HepG2 (cell line): ENCODE data around the gene CDKN2AIP. TPM values are rescaled to one million over a fixed set of nuclear protein-coding genes. Genes with fewer than 3 reads are reported as not detected.
A peak's percentile ranks its signal among the peaks of the same experiment; 100 is the strongest.

Experiments
- FIP1L1 ChIP-seq: fragments of 200-400 bp; formaldehyde crosslinking; IDR thresholded peaks from 2 replicates; pipeline ENCODE4 v1.6.1; 2018; ENCODE audit warnings: low read depth, mild to moderate bottlenecking, low read length, moderate library complexity, borderline replicate concordance; ENCODE audit not compliant: insufficient read depth
- HNF4A ChIP-seq: sonication (generic); formaldehyde crosslinking; IDR thresholded peaks from 2 replicates; pipeline ENCODE4 v1.4.0; 2020; ENCODE audit warnings: missing genetic modification reagents
- KDM1A ChIP-seq: IDR thresholded peaks from 2 replicates; pipeline ENCODE4 v1.6.1; 2016; ENCODE audit warnings: missing compliant biosample characterization
- MIER2 ChIP-seq: IDR thresholded peaks from 2 replicates; pipeline ENCODE4 v1.6.1; 2016; ENCODE audit warnings: missing biosample characterization, missing genetic modification reagents
- SMYD3 ChIP-seq: sonication (generic); formaldehyde crosslinking; IDR thresholded peaks from 2 replicates; pipeline ENCODE4 v1.8.1; 2023; ENCODE audit warnings: mild to moderate bottlenecking, missing genetic modification reagents
- TBX2 ChIP-seq: sonication (generic); formaldehyde crosslinking; IDR thresholded peaks from 2 replicates; pipeline ENCODE4 v1.5.0; 2020; ENCODE audit warnings: missing genetic modification reagents, mild to moderate bottlenecking, borderline replicate concordance
- ZKSCAN1 ChIP-seq: fragments of 150-350 bp; IDR thresholded peaks from 2 replicates; pipeline ENCODE4 v1.6.1; 2014; ENCODE audit warnings: low read length
- ZNF17 ChIP-seq: sonication (generic); formaldehyde crosslinking; IDR thresholded peaks from 2 replicates; pipeline ENCODE4 v1.5.0; 2020; ENCODE audit warnings: mild to moderate bottlenecking, missing genetic modification reagents
- ZNF44 ChIP-seq: sonication (generic); formaldehyde crosslinking; IDR thresholded peaks from 2 replicates; pipeline ENCODE4 v1.5.1; 2020; ENCODE audit warnings: mild to moderate bottlenecking, missing genetic modification reagents
- ZSCAN20 ChIP-seq: sonication (generic); formaldehyde crosslinking; IDR thresholded peaks from 2 replicates; pipeline ENCODE4 v1.4.0; 2020; ENCODE audit warnings: missing genetic modification reagents, mild to moderate bottlenecking, borderline replicate concordance
- polyA plus RNA-seq, 8 experiments: library from polyadenylated mRNA; depleted of rRNA in 3 of 8; stranded (reverse) in 7 of 8; unstranded in 1 of 8; fragments of >200 nt; fragmentation: Illumina TruSeq in 4 of 8; extraction: Trizol in 4 of 8; gene quantifications; 2 replicates each; pipeline versions ENCODE4 v1.2.1 to v1.2.3, GENCODE V29; 2011 to 2016; ENCODE audit warnings: low read depth in 4 of 8, missing spikeins in 1 of 8, mixed read lengths in 1 of 8; ENCODE audit not compliant: insufficient read depth in 1 of 8
- total RNA-seq, 5 experiments: library from RNA; depleted of rRNA; stranded (reverse); fragments of >200 nt; fragmentation: Illumina TruSeq; extraction: Trizol; gene quantifications; 2 replicates each; pipeline ENCODE4 v1.2.3, GENCODE V29; 2016; ENCODE audit warnings: low read depth in 1 of 5
- TF ChIP-seq, protein P1 (sequence below): sonication (generic); formaldehyde crosslinking; IDR thresholded peaks from 2 replicates; pipeline ENCODE4 v1.5.0; 2020; ENCODE audit warnings: missing genetic modification reagents, mild to moderate bottlenecking, borderline replicate concordance
- TF ChIP-seq, protein P2 (sequence below): sonication (generic); formaldehyde crosslinking; IDR thresholded peaks from 2 replicates; pipeline ENCODE4; 2020; ENCODE audit warnings: missing genetic modification reagents, mild to moderate bottlenecking, borderline replicate concordance
- TF ChIP-seq, protein P3 (sequence below): sonication (generic); formaldehyde crosslinking; IDR thresholded peaks from 2 replicates; pipeline ENCODE4 v1.5.1; 2020; ENCODE audit warnings: missing genetic modification reagents, mild to moderate bottlenecking, borderline replicate concordance
- TF ChIP-seq, protein P4 (sequence below): sonication (generic); IDR thresholded peaks from 2 replicates; pipeline ENCODE4 v1.6.1; 2016; ENCODE audit warnings: low read depth, borderline replicate concordance
- TF ChIP-seq, protein P5 (sequence below): sonication (generic); formaldehyde crosslinking; IDR thresholded peaks from 2 replicates; pipeline ENCODE4 v1.9.0; 2022; ENCODE audit warnings: low read depth, missing genetic modification reagents
- TF ChIP-seq, protein P6 (sequence below): sonication (generic); formaldehyde crosslinking; conservative IDR thresholded peaks from 2 replicates; pipeline ENCODE4 v1.4.0; 2020; ENCODE audit warnings: missing genetic modification reagents

The CDKN2AIP gene
- total and polyA plus RNA-seq, 2 of the 13 experiments (the other 11 are each of a cell fraction or from before 2014, with no cell fraction given), result 17.0 to 18.7 TPM

DNA sequence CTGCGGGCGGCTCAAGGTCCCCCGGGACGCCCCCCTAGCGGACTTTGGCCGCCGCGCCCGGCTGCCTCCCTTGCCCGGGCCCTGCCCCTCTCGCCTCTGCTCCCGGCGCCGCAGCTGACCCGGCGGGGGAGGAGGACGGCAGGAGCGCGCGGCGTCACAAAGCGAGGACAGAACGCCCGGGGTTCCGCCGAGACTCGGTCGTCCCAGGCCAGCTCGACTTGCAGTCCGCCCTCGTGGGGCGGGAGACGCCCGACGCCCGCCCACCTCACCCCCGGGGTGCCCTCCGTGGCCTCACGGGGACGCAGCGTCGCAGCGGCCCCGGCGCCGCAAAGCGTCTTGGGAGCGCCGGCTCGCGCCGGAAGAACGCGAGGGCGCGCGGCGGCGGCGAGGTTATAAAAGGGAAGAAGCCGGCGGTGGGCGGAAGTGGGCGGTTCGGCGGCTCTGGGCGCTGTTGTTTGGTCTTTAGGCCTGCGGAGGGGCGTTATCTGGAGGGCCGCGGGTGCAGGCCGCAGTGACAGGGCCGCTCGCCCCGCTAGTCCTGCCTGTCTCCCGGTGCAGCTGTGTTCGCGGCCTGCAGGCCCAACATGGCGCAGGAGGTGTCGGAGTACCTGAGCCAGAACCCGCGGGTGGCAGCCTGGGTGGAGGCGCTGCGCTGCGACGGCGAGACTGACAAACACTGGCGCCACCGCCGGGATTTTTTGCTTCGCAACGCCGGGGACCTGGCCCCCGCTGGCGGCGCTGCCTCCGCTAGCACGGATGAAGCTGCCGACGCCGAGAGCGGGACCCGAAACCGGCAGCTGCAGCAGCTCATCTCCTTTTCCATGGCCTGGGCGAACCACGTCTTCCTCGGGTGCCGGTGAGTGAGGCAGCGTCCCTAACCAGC is at the start of gene CDKN2AIP (continued):
- TF ChIP-seq, protein P1, sequence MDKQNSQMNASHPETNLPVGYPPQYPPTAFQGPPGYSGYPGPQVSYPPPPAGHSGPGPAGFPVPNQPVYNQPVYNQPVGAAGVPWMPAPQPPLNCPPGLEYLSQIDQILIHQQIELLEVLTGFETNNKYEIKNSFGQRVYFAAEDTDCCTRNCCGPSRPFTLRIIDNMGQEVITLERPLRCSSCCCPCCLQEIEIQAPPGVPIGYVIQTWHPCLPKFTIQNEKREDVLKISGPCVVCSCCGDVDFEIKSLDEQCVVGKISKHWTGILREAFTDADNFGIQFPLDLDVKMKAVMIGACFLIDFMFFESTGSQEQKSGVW (CRISPR knock-in tag), result no peak
- no peak for TF ChIP-seq SMYD3 (CRISPR knock-in tag)
- TF ChIP-seq, protein P2, sequence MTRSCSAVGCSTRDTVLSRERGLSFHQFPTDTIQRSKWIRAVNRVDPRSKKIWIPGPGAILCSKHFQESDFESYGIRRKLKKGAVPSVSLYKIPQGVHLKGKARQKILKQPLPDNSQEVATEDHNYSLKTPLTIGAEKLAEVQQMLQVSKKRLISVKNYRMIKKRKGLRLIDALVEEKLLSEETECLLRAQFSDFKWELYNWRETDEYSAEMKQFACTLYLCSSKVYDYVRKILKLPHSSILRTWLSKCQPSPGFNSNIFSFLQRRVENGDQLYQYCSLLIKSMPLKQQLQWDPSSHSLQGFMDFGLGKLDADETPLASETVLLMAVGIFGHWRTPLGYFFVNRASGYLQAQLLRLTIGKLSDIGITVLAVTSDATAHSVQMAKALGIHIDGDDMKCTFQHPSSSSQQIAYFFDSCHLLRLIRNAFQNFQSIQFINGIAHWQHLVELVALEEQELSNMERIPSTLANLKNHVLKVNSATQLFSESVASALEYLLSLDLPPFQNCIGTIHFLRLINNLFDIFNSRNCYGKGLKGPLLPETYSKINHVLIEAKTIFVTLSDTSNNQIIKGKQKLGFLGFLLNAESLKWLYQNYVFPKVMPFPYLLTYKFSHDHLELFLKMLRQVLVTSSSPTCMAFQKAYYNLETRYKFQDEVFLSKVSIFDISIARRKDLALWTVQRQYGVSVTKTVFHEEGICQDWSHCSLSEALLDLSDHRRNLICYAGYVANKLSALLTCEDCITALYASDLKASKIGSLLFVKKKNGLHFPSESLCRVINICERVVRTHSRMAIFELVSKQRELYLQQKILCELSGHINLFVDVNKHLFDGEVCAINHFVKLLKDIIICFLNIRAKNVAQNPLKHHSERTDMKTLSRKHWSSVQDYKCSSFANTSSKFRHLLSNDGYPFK, result peak; percentile 66
- peak; percentile 90; the same call in 1 of the 2 replicates for TF ChIP-seq HNF4A (CRISPR knock-in tag)
- no peak; the same call in 1 of the 2 replicates for TF ChIP-seq MIER2 (CRISPR knock-in tag)
- TF ChIP-seq ZNF17 (CRISPR knock-in tag), result no peak
- TF ChIP-seq FIP1L1, result no peak
- peak; percentile 80 for TF ChIP-seq TBX2 (CRISPR knock-in tag)
- TF ChIP-seq ZSCAN20, result no peak
- TF ChIP-seq KDM1A (CRISPR knock-in tag), result no peak
- TF ChIP-seq ZKSCAN1, result no peak
- TF ChIP-seq, protein P3, sequence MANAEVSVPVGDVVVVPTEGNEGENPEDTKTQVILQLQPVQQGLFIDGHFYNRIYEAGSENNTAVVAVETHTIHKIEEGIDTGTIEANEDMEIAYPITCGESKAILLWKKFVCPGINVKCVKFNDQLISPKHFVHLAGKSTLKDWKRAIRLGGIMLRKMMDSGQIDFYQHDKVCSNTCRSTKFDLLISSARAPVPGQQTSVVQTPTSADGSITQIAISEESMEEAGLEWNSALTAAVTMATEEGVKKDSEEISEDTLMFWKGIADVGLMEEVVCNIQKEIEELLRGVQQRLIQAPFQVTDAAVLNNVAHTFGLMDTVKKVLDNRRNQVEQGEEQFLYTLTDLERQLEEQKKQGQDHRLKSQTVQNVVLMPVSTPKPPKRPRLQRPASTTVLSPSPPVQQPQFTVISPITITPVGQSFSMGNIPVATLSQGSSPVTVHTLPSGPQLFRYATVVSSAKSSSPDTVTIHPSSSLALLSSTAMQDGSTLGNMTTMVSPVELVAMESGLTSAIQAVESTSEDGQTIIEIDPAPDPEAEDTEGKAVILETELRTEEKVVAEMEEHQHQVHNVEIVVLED, result peak; percentile 95
- TF ChIP-seq ZNF44, result no peak
- TF ChIP-seq, protein P4, sequence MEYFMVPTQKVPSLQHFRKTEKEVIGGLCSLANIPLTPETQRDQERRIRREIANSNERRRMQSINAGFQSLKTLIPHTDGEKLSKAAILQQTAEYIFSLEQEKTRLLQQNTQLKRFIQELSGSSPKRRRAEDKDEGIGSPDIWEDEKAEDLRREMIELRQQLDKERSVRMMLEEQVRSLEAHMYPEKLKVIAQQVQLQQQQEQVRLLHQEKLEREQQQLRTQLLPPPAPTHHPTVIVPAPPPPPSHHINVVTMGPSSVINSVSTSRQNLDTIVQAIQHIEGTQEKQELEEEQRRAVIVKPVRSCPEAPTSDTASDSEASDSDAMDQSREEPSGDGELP, result peak; percentile 73; the same call in 1 of the 2 replicates
- TF ChIP-seq, protein P5, sequence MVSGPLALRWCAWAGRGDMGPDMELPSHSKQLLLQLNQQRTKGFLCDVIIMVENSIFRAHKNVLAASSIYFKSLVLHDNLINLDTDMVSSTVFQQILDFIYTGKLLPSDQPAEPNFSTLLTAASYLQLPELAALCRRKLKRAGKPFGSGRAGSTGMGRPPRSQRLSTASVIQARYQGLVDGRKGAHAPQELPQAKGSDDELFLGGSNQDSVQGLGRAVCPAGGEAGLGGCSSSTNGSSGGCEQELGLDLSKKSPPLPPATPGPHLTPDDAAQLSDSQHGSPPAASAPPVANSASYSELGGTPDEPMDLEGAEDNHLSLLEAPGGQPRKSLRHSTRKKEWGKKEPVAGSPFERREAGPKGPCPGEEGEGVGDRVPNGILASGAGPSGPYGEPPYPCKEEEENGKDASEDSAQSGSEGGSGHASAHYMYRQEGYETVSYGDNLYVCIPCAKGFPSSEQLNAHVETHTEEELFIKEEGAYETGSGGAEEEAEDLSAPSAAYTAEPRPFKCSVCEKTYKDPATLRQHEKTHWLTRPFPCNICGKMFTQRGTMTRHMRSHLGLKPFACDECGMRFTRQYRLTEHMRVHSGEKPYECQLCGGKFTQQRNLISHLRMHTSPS (CRISPR knock-in tag), result no peak
- TF ChIP-seq, protein P6, sequence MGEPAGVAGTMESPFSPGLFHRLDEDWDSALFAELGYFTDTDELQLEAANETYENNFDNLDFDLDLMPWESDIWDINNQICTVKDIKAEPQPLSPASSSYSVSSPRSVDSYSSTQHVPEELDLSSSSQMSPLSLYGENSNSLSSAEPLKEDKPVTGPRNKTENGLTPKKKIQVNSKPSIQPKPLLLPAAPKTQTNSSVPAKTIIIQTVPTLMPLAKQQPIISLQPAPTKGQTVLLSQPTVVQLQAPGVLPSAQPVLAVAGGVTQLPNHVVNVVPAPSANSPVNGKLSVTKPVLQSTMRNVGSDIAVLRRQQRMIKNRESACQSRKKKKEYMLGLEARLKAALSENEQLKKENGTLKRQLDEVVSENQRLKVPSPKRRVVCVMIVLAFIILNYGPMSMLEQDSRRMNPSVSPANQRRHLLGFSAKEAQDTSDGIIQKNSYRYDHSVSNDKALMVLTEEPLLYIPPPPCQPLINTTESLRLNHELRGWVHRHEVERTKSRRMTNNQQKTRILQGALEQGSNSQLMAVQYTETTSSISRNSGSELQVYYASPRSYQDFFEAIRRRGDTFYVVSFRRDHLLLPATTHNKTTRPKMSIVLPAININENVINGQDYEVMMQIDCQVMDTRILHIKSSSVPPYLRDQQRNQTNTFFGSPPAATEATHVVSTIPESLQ (CRISPR knock-in tag), result no peak
